NCI-H2171 (cell line): Measurements from ENCODE around the gene PHGDH.

ENCODE experiments used
- DNase-seq: peaks from one replicate; lab custom pipeline; 2025; lab: John Stamatoyannopoulos, UW

PHGDH gene

DNA sequence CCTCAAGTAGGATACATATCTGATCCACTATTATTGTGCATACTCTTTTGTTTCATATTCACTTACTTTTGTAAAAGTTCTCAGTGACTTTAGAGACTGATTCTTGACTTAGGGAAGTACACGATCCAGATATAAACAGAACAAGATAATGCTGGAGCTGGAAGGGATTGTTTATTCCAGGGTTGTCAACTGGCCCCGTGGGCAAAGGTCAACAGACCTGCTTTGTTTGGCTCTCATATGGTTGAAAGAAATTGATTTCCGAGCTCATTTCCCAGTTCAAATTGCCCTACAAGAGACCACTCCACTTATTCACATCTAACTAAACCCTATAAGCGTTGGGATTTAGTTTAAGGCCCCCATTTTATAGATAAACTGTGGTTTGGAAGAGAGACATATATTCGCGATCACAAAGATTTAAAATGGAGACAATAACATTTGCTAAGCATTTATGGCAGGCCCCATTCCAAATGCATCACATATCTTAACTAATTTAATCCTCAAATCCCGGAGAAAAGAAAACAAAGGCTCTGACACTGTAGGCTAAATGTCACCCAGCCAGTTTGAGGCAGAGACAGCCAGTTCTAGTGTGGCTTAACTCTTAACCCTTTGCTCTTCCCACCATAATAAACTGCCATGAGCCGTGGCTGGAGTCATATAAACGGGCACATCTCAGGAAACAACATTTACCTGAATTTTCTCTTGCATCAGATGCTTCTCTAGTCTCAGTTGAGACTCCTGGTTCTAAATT lies 78.9 kb downstream of the PHGDH start:
- no peak for DNase-seq

DNA sequence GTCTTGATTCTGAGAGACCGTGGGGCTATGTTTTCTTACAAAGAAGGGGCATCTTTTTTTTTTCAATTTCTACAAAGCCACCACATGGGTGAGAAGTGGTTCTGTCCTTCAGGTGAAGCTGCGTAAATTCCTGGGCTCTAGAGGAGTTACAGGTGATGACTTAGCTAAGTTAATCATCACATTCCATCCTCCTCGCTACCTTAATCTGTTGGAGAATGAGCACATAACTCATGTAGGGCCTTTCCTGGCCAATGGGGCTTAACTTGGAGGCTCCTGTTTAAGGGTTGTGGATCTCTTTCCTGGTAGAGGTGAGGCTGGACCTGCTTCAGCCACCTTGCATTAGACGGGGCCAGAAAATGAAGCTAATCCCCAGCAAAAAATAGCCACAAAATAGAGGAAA lies 79.6 kb downstream of the PHGDH start:
- DNase-seq, result no peak
